Endothelial cell of umbilical vein (primary cell): Measurements from ENCODE around the gene ARL3. TPM values are rescaled to one million over a fixed set of nuclear protein-coding genes. Genes with fewer than 3 reads are reported as not detected.

ENCODE experiments used
- BruUV-seq: library from RNA; stranded (reverse); fragments of 400-500 nt; replicated peaks from 2 replicates; lab custom pipeline; 2021; lab: Mats Ljungman, UMichigan
- CTCF ChIA-PET: fragments of 300-600, 350-600 bp; sonication (Branson Sonifier 250); formaldehyde crosslinking; loops from one replicate; lab custom pipeline; 2021; ENCODE audit warnings: antibody characterized with exemption, inconsistent platforms; lab: Charles Lee
- POLR2A ChIA-PET: fragments of 300-600, 350-600 bp; sonication (Branson Sonifier 250); formaldehyde crosslinking; loops from one replicate; lab custom pipeline; 2021; ENCODE audit warnings: antibody characterized with exemption, inconsistent platforms; lab: Charles Lee
- DNase-seq: peaks from one replicate; pipeline ENCODE4 v3.0.0-alpha.2; 2011; ENCODE audit warnings: low read depth, low spot score
- FAIRE-seq: peaks from 2 replicates; lab custom pipeline; 2011; peaks lifted over from hg19 to GRCh38; lab: Jason Lieb, UNC
- H2AFZ ChIP-seq: 2 replicates; pipeline ENCODE4 v1.6.0; 2012; ENCODE audit warnings: low read depth, low read length, control low read depth, inconsistent platforms
- H3K27ac ChIP-seq: 2 replicates; pipeline ENCODE4 v1.5.1; 2011; ENCODE audit warnings: low read depth, mild to moderate bottlenecking, control low read depth, low read length, moderate library complexity; ENCODE audit not compliant: insufficient read depth
- H3K27me3 ChIP-seq, 2 experiments: 2 replicates each; pipeline versions ENCODE4 v1.6.0 to v1.6.1; 2011; ENCODE audit warnings: low read length in 2 of 2, mixed read lengths in 1 of 2; ENCODE audit not compliant: control insufficient read depth in 2 of 2, insufficient read depth in 2 of 2
- H3K36me3 ChIP-seq, 2 experiments: 2 replicates in 1 of 2; 3 replicates in 1 of 2; pipeline ENCODE4 v1.5.1; 2011; ENCODE audit warnings: low read length in 2 of 2, mild to moderate bottlenecking in 1 of 2, moderate library complexity in 1 of 2; ENCODE audit not compliant: control insufficient read depth in 2 of 2, insufficient read depth in 2 of 2; ENCODE audit errors: extremely low read depth in 1 of 2
- H3K4me1 ChIP-seq: 3 replicates; pipeline ENCODE4 v1.5.1; 2011; ENCODE audit warnings: mild to moderate bottlenecking, low read length; ENCODE audit not compliant: control insufficient read depth, insufficient read depth; ENCODE audit errors: extremely low read depth
- H3K4me2 ChIP-seq: 2 replicates; pipeline ENCODE4 v1.6.1; 2011; ENCODE audit warnings: low read length, control low read depth, mixed read lengths; ENCODE audit not compliant: insufficient read depth
- H3K4me3 ChIP-seq, 3 experiments: fragments of 200-600 bp in 1 of 3; sonication (generic), shearing (Covaris generic) in 1 of 3; replicated peaks in 1 of 3; 2 replicates each; pipeline ENCODE4 v1.5.1; 2011 to 2016; ENCODE audit warnings: control low read depth in 3 of 3, low read length in 3 of 3, mild to moderate bottlenecking in 2 of 3, inconsistent platforms in 1 of 3, low read depth in 1 of 3, moderate library complexity in 1 of 3; ENCODE audit not compliant: insufficient read depth in 1 of 3
- H3K79me2 ChIP-seq: 2 replicates; pipeline ENCODE4 v1.6.0; 2012; ENCODE audit warnings: low read length, inconsistent platforms; ENCODE audit not compliant: control insufficient read depth, insufficient read depth
- H3K9ac ChIP-seq: replicated peaks from 2 replicates; pipeline ENCODE3; 2011; ENCODE audit warnings: low read length, control low read depth; ENCODE audit not compliant: insufficient read depth; ENCODE audit errors: extremely low read depth
- H3K9me1 ChIP-seq: replicated peaks from 3 replicates; pipeline ENCODE4 v1.6.0; 2011; ENCODE audit warnings: mild to moderate bottlenecking, low read length; ENCODE audit not compliant: control insufficient read depth, insufficient read depth; ENCODE audit errors: extremely low read depth
- H3K9me3 ChIP-seq: replicated peaks from 2 replicates; pipeline ENCODE4 v1.5.1; 2012; ENCODE audit warnings: low read length, inconsistent platforms; ENCODE audit not compliant: control insufficient read depth, insufficient read depth
- H4K20me1 ChIP-seq: replicated peaks from 2 replicates; pipeline ENCODE3; 2011; ENCODE audit warnings: mild to moderate bottlenecking, low read length; ENCODE audit not compliant: control insufficient read depth, insufficient read depth; ENCODE audit errors: extremely low read depth
- CTCF ChIP-seq, 2 donors: IDR thresholded peaks; 1 replicate in 1 of 2; 2 replicates in 1 of 2; pipeline ENCODE4 v1.5.1; 2011; ENCODE audit warnings: low read length in 2 of 2, mild to moderate bottlenecking in 2 of 2, moderate library complexity in 2 of 2, control low read depth in 1 of 2, inconsistent platforms in 1 of 2, low read depth in 1 of 2; ENCODE audit not compliant: insufficient read depth in 1 of 2; ENCODE audit errors: extremely low read depth in 1 of 2
- FOS ChIP-seq: IDR thresholded peaks from 2 replicates; pipeline ENCODE4 v1.6.1; 2011; ENCODE audit warnings: mild to moderate bottlenecking, low read length, moderate library complexity, borderline replicate concordance; ENCODE audit not compliant: insufficient read depth
- GATA2 ChIP-seq: IDR thresholded peaks from 2 replicates; pipeline ENCODE4 v1.7.0; 2011; ENCODE audit warnings: low read depth, mild to moderate bottlenecking, moderate library complexity, mixed read lengths, low read length; ENCODE audit not compliant: insufficient read length, insufficient read depth
- JUN ChIP-seq: IDR thresholded peaks from 2 replicates; pipeline ENCODE4 v1.6.1; 2011; ENCODE audit warnings: borderline replicate concordance, low read depth; ENCODE audit not compliant: insufficient read length, insufficient read depth
- MAX ChIP-seq: IDR thresholded peaks from 2 replicates; pipeline ENCODE4 v1.6.1; 2011; ENCODE audit not compliant: insufficient read depth, insufficient read length
- MYC ChIP-seq: IDR thresholded peaks from one replicate; pipeline ENCODE4 v1.6.1; 2011; ENCODE audit warnings: mild to moderate bottlenecking, low read depth, low read length
- dilution Hi-C: fragments of 300-500 bp; cut with MboI; formaldehyde crosslinking; loops from one replicate; pipeline ENCODE4 v1.15.0; 2019; ENCODE audit warnings: low sequenced_read_pairs; ENCODE audit not compliant: extremely low pct_ligation_motif_present
- intact Hi-C: fragments of 100-400 bp; cut with micrococcal nuclease; formaldehyde crosslinking; loops from one replicate; pipeline ENCODE4 v1.10.0; 2022
- polyA plus RNA-seq, 4 experiments: library from polyadenylated mRNA; depleted of rRNA in 3 of 4; stranded (reverse) in 3 of 4; unstranded in 1 of 4; fragments of >200 nt; gene quantifications; 2 replicates each; pipeline versions ENCODE4 v1.2.1 to v1.2.3, GENCODE V29; 2011 to 2012; ENCODE audit warnings: missing spikeins in 1 of 4
- total RNA-seq: library from RNA; stranded (reverse); gene quantifications from 2 replicates; pipeline ENCODE4 v1.2.3, GENCODE V29; 2021

The ARL3 gene
- total and polyA plus RNA-seq, 2 donors (not counting 3 experiments of a cell fraction or from before 2014, with no cell fraction given) = 6.6 to 11.0 TPM

GRCh38 chr10:102710609-102711008, 3.6 kb downstream of the ARL3 start:
- ChIA-PET POLR2A (no interaction called here), CTCF (interaction anchor here (0.9 to 7.1 kb wide), 7 partner anchors 10 to 127 kb away, joined by 3 to 75 read pairs (median 4); no protein-coding TSS in a partner anchor)
- DNase-seq (peak; percentile 52), FAIRE-seq (peak; percentile 43)
- H3K9me3 ChIP-seq = no peaks in the 10 kb centered on the region
- H3K4me1 ChIP-seq = peaks cover 23% of the 10 kb centered on the region
- no peak overlapping the region for H3K9ac ChIP-seq
- TF ChIP-seq GATA2 = peak; percentile 81
- no peak for TF ChIP-seq MYC
- no peak for TF ChIP-seq MAX
- TF ChIP-seq FOS = no peak
- no peak for TF ChIP-seq CTCF (IDR thresholded peaks at IDR 0.05; ENCODE audit: extremely low read depth in 1 of 2, insufficient read depth in 1 of 2, low read depth in 1 of 2, low read length in 2 of 2)
- no peak for TF ChIP-seq JUN
- H3K4me3 ChIP-seq = no peak overlapping the region
- no peaks in the 10 kb centered on the region for H3K9me1 ChIP-seq
- intact Hi-C loops (loop anchor here (5.0 kb wide), 1 partner anchor 113 kb away; no protein-coding TSS in a partner anchor), dilution Hi-C loops (no loop called here)
- H3K36me3 ChIP-seq = no peaks in the 10 kb centered on the region
- H2AFZ ChIP-seq = no peak overlapping the region
- BruUV-seq = no TSS peak
- no peaks in the 10 kb centered on the region for H3K27me3 ChIP-seq
- H3K4me2 ChIP-seq = no peak overlapping the region
- H4K20me1 ChIP-seq = no peaks in the 10 kb centered on the region
- H3K27ac ChIP-seq = no peak overlapping the region
- peaks cover 13% of the 10 kb centered on the region for H3K79me2 ChIP-seq
